KMS-11 (cell line): Measurements from ENCODE around the gene PTAR1.

Experiments
- H2AFZ ChIP-seq: fragments of 200-600 bp; sonication (generic); 2 replicates; pipeline ENCODE4 v1.6.1; 2016; ENCODE audit warnings: antibody characterized with exemption, mixed run types, low read depth
- H3K27ac ChIP-seq: fragments of 200-600 bp; sonication (generic); 2 replicates; pipeline ENCODE4 v1.6.1; 2016; ENCODE audit warnings: mild to moderate bottlenecking, mixed run types
- H3K27me3 ChIP-seq: fragments of 200-600 bp; sonication (generic); 2 replicates; pipeline ENCODE4 v1.6.1; 2017; ENCODE audit warnings: mild to moderate bottlenecking, low read depth, mixed run types, moderate library complexity; ENCODE audit not compliant: insufficient read depth
- H3K36me3 ChIP-seq: fragments of 200-600 bp; sonication (generic); 2 replicates; pipeline ENCODE4 v1.6.1; 2017; ENCODE audit warnings: mild to moderate bottlenecking, mixed run types; ENCODE audit not compliant: insufficient read depth
- H3K4me1 ChIP-seq: fragments of 200-600 bp; sonication (generic); 2 replicates; pipeline ENCODE4 v1.6.1; 2016; ENCODE audit warnings: mild to moderate bottlenecking, low read depth, mixed run types; ENCODE audit not compliant: poor library complexity, severe bottlenecking
- H3K4me2 ChIP-seq: fragments of 200-600 bp; sonication (generic); 2 replicates; pipeline ENCODE4 v1.7.0; 2016; ENCODE audit warnings: mild to moderate bottlenecking, mixed run types
- H3K4me3 ChIP-seq: fragments of 200-600 bp; sonication (generic); IDR thresholded peaks from 2 replicates; pipeline ENCODE4 v1.6.1; 2017; ENCODE audit warnings: low read depth, low read length, mixed read lengths; ENCODE audit not compliant: insufficient read depth
- H3K79me2 ChIP-seq: fragments of 200-600 bp; sonication (generic); 2 replicates; pipeline ENCODE4 v1.6.1; 2016; ENCODE audit warnings: low read depth, mixed run types; ENCODE audit not compliant: insufficient read depth
- H3K9ac ChIP-seq: fragments of 200-600 bp; sonication (generic); 2 replicates; pipeline ENCODE4 v1.6.1; 2016; ENCODE audit warnings: mild to moderate bottlenecking, mixed run types
- H4K20me1 ChIP-seq: fragments of 200-600 bp; sonication (generic); 2 replicates; pipeline ENCODE4 v1.6.1; 2016; ENCODE audit warnings: mild to moderate bottlenecking, mixed run types; ENCODE audit not compliant: insufficient read depth
- CTCF ChIP-seq: fragments of 200-600 bp; sonication (generic); conservative IDR thresholded peaks from 2 replicates; pipeline ENCODE4 v1.6.1; 2017; ENCODE audit warnings: low read depth, mild to moderate bottlenecking, antibody characterized with exemption, low read length, moderate library complexity, mixed read lengths

The PTAR1 gene

GRCh38 chr9:69759021-69759420 lies 790 bp downstream of the PTAR1 start:
- peak overlapping the region; percentile 84 for H3K27ac ChIP-seq
- H3K4me3 ChIP-seq = no peak overlapping the region
- no peaks in the 10 kb centered on the region for H3K36me3 ChIP-seq
- H3K79me2 ChIP-seq = peaks cover 46% of the 10 kb centered on the region
- peak overlapping the region; percentile 94 for H3K9ac ChIP-seq
- H3K4me1 ChIP-seq = peaks cover 20% of the 10 kb centered on the region
- H2AFZ ChIP-seq = peak overlapping the region; percentile 94
- no peaks in the 10 kb centered on the region for H4K20me1 ChIP-seq
- no peak for TF ChIP-seq CTCF
- peak overlapping the region; percentile 90 for H3K4me2 ChIP-seq
- H3K27me3 ChIP-seq = no peaks in the 10 kb centered on the region

DNA sequence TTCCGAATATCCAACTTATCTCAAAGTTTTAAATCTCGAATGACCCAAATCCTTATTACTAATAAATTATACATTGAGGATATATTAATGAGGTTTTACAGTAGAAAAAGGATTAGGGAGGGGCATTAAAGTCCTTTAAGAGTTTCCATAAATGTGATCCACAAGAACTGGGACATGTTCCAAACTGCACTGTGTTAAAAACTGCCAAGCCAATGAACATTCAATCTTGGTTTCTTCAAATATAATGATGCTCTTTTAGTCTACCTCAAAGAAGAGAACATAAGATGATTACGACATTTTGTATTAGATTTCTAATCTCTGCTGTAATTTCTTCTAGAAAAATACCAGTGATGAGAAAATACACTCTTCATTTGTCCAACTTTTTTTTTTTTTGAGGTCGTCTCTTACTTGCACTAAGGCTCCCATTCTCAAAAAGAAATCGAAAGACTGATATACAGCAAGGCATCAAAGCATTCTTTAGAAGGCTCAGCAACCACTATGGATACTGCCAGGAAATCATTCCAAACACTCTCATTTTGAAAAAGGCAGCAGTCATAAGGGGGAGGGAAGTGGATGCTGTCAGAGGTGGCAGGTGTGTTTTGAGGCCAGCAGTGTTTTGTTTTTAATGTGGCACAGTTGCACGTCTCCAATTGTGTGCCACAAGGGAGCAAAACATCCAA lies 1.7 kb downstream of the PTAR1 start:
- H4K20me1 ChIP-seq = no peaks in the 10 kb centered on the region
- no peak overlapping the region for H3K9ac ChIP-seq
- H3K4me1 ChIP-seq = peaks cover 20% of the 10 kb centered on the region
- H2AFZ ChIP-seq = no peak overlapping the region
- no peaks in the 10 kb centered on the region for H3K27me3 ChIP-seq
- no peak overlapping the region for H3K4me3 ChIP-seq
- no peak overlapping the region for H3K27ac ChIP-seq
- peak overlapping the region; percentile 44; the same call in 1 of the 2 replicates for H3K4me2 ChIP-seq
- no peak for TF ChIP-seq CTCF
- H3K36me3 ChIP-seq = no peaks in the 10 kb centered on the region
- H3K79me2 ChIP-seq = peaks cover 55% of the 10 kb centered on the region

DNA sequence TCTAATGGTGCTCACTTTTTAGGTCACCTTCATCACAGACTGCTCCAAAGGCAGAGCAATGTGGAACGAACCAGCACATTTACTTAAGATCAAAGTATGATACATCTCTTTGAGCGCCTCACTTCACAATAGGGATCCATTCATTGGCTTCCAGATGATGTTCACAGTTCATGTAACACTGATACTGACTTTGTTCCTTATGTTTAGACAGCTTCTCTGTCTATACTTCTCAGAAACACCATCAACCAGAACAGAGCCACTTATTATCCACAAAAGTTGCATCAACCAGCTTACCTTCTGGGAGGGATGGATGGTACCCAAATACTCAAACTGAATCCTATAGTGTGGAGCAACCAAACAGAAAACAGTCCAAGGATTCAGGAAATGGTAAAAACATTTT lies 4.6 kb downstream of the PTAR1 start:
- Histone ChIP-seq H4K20me1 (no peaks in the 10 kb centered on the region), H3K27me3 (no peaks in the 10 kb centered on the region), H3K79me2 (peaks cover 58% of the 10 kb centered on the region), H3K9ac (no peak overlapping the region), H3K27ac (no peak overlapping the region), H3K4me2 (no peak overlapping the region), H3K4me3 (no peak overlapping the region), H3K36me3 (no peaks in the 10 kb centered on the region), H2AFZ (no peak overlapping the region), H3K4me1 (peaks cover 16% of the 10 kb centered on the region)
- TF ChIP-seq CTCF = no peak

DNA sequence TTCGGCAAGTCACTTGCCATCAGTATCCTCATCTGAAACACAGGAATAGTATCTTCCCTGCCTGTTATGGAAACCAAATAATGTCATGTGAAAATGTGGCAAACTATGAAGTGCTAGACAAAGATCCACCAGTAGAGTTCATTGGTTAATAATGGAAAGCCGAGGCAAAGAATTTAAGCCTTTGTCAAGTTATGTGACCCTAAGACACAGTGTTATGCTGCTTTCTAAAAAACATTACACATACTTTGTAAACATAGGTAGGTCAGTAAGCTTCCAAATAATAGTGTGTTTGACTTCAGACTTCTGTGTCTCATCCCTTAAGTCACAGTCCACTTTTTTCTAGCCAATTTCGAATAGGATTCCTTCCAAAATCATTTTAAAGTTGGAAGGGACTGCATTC lies 6.0 kb downstream of the PTAR1 start:
- Histone ChIP-seq H4K20me1 (no peaks in the 10 kb centered on the region), H3K4me1 (peaks cover 16% of the 10 kb centered on the region), H3K79me2 (peaks cover 53% of the 10 kb centered on the region), H3K9ac (no peak overlapping the region), H3K4me2 (no peak overlapping the region), H3K36me3 (no peaks in the 10 kb centered on the region), H3K4me3 (no peak overlapping the region), H2AFZ (no peak overlapping the region), H3K27ac (no peak overlapping the region), H3K27me3 (no peaks in the 10 kb centered on the region)
- no peak for TF ChIP-seq CTCF
